NB4 (cell line): ENCODE results near the gene ESYT2.

ENCODE experiments used
- CTCF ChIP-seq: IDR thresholded peaks from one replicate; pipeline ENCODE4 v1.5.1; 2012; ENCODE audit warnings: low read depth, low read length
- MYC ChIP-seq: IDR thresholded peaks from 2 replicates; pipeline ENCODE4 v1.6.1; 2011; ENCODE audit warnings: low read depth, low read length
- POLR2A ChIP-seq: IDR thresholded peaks from 2 replicates; pipeline ENCODE4 v1.6.1; 2011; ENCODE audit warnings: mild to moderate bottlenecking; ENCODE audit not compliant: insufficient read length; ENCODE audit errors: extremely low read depth

DNA sequence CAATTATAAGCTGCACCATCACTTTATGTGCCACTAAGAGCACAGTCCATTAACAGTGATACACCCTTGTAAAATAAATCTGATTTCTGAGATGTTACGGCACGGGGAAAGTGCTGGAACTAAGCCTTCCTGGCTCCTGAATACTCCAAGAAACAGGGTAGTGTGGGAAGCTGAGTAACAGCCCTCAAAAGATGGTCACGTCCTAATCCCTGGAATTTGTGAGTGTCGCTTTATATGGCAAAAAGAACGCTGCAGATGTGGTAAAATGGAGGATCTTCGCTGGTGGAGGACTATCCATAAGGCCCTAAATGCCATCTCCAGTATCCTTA, 13.5 kb downstream of the ESYT2 start:
- TF ChIP-seq MYC (no peak), CTCF (no peak), POLR2A (no peak)
